Islet precursor cell (in vitro differentiated cells): ENCODE results near the gene CYP3A5.
"Not testable (repeated sequence)": the region's sequence is repeated elsewhere in the genome, so short reads cannot be mapped to it uniquely, and the experiment has no call there.

ENCODE experiments used
- DNase-seq: peaks from one replicate; pipeline ENCODE4 v3.0.0-alpha.2; 2018

CYP3A5 gene

DNA sequence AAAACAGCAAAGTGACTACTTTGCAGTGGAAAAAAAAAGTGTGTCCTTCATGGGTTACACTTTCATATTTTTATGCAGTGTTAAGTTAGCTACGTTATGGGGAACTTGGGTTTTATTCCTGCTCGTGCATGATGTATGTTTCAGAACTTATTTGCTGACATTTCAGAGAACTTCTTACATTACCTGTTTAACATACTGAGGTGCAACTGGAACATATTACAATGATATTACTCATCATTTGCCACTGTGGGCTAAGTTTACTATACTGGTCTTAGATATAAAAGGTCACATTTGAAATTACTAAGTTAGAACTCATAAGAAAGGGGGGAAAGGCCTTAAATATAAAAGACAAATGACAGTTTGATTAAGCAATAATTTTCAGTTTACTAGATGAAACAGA is 42.4 kb downstream of the CYP3A5 start:
- DNase-seq: not testable (repeated sequence)

- peak; percentile 70 for DNase-seq
Measured at GRCh38 chr7:99631295-99632109, 48.3 kb downstream of the CYP3A5 start.

GRCh38 chr7:99629643-99630042 is 50.2 kb downstream of the CYP3A5 start:
- DNase-seq: peak; percentile 51

DNA sequence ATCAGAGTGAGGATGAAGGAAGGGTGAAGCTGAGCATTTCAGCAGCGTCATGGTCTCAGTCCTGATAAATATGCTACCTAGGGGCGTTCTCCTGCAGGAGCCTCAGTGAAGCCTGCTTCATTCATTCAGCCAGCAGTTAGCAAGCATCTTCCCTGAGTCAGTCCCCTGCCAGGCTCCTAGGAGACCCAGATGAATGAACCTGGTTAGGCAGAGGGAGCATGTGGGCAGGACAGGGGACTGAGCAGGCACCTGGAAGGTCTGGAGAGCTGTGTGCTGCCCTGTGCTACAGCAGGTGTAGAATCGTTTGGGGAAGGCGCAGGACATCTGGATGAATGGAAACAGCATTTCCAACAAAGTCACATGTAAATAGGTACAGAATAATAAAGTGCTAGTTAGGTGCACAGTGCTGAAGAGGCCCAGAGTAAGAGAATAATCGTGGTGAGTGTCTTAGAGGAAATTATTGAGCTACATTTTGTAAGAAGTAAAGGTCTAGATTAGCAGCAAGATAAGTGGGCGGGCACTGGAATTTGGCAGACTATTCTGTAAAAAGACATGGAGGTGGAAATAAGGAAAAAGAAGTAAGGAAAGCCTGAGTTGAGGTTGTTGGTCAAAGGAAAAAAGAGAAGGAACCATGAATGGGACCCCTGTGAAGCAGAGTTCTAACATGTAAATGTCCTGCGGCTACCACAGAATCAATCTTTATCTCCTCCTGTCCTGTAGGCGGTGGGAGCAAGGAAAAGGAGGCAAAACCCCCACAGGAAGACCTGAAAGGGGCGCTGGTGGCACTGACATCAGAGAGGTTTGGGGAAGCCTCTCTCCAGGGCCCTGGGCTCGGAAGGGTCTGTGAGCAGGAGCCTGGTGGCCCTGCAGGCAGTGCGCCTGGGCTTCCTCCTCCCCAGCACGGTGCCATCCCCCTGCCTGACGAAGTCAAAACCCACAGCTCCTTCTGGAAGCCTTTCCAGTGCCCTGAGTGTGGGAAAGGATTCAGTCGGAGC is 51.0 kb downstream of the CYP3A5 start:
- DNase-seq: peak; percentile 44

GRCh38 chr7:99627513-99627912 is 52.3 kb downstream of the CYP3A5 start:
- no peak for DNase-seq

GRCh38 chr7:99626661-99627060 is 53.1 kb downstream of the CYP3A5 start:
- no peak for DNase-seq

DNA sequence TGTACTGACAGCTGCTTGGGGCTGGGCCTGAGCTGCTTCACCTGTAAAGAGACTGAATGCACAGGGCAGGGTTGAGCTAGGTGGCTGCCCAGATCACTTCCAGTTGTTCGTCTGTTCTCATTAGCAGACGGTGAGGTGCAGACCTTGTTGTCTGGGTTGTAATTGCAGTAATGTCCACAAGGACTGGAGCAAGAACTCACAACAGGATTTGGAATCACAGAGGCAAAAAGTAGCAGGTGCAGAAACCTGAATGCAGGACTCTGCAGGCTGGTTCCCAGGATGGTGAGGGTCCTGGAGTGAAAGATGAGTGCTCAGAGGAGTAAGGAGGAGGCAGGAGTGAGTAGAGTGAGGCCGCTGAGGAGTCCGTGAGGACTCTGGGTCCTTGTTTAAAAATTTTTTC is 53.8 kb downstream of the CYP3A5 start:
- peak; percentile 49 for DNase-seq

- peak; percentile 31 for DNase-seq
Measured at GRCh38 chr7:99625321-99625720, 54.5 kb downstream of the CYP3A5 start.

DNA sequence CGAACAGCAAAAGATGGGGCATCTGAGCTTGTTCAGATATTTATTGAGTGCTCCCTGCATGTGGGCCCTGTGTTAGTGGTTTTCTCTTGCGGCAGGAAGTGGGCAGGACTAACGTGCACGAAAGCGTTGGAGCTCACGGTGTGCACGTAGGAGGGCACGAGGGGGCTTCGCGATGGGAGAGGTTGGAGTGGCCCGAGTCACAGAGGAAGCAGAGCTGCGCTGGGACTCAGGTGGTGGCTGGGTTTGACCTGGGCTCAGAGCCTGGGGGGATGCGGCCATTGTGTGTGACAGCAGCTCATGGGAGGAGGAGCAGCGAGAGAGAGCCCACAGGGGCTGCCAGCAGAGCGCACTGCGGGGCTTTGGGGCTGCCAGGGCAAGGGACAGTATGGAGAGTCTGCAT is 55.3 kb downstream of the CYP3A5 start:
- DNase-seq: peak; percentile 39

DNA sequence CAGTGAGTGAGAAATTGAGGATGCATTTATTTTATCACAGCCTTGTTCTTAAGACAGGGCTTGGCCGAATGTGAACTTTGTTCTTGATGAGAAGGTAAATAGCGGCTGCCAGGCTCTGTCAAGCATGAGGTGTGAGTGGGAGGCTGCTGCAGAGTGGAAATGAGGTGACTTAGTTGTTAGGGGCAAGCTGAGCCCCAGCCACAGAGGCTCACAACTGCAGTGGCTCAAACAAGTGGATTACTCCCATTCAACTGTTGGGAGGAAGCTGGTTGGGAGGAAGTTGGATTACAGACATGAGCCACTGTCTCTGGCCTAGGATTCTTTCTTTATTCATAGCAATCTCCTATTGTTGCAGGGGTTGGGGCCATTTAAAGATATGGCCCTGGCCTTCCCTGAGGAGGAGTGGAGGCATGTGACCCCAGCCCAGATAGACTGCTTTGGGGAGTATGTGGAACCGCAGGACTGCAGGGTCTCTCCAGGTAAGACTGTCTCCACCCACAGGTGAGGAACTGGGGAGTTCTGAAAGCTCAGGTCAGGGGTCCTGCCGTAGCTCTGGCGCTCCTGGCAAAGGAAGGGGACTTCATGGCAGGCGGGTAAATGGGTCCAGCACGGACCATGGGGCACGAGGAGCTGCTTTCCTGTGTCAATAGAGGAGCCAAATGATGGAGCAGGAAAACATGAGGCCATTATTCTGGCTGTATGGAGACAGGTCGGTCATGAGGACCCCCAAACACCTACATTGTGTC is 55.9 kb downstream of the CYP3A5 start:
- DNase-seq: peak; percentile 29

DNA sequence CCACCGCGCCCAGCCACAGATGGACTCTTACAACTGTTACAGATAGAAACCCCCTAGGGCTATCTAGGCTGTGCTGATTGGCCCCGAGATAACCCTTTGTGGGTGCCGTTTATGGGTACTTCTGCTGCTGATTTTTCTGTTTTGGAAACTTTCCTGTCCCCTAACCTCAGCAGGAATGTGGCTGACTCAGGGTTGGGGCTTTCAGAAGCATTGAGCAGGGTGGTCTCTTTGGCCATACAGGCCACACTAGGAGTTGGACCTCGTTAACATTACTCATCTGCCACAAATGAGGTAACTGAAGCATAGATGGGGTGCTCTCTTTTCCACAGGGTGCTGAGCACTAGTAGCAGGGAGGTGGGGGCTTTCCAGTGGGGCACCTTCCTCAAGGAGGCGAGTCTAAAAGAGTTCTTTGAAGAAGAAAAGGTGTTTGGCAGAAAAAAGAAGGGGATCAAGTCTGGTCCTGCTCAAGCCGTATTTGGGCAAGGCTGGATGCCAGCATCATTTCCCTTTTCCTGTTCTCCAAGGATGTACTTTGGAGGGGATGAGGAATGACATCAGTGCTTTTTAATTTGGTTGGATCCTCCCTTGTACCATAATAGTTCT is 56.6 kb downstream of the CYP3A5 start:
- DNase-seq: peak; percentile 69

DNA sequence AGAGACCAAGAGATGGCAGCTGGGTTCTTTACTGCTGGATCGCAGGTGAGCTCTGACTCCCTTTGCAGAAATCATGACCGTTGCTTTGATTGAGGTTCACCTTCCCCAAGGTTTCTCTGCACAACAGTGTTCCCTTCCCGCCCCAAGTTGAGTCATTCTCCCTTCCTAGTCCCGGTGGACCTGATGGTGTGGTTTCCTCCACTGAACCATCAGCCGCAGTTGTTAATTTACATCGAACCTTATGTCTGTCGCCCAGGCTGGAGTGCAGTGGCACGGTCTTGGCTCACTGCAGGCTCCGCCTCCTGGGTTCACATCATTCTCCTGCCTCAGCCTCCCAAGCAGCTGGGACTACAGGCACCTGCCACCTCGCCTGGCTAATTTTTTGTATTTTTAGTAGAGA is 57.2 kb downstream of the CYP3A5 start:
- peak; percentile 45 for DNase-seq

GRCh38 chr7:99621271-99621670 is 58.5 kb downstream of the CYP3A5 start:
- peak; percentile 31 for DNase-seq

- peak; percentile 51 for DNase-seq
Measured at GRCh38 chr7:99619571-99620130, 60.1 kb downstream of the CYP3A5 start.

DNA sequence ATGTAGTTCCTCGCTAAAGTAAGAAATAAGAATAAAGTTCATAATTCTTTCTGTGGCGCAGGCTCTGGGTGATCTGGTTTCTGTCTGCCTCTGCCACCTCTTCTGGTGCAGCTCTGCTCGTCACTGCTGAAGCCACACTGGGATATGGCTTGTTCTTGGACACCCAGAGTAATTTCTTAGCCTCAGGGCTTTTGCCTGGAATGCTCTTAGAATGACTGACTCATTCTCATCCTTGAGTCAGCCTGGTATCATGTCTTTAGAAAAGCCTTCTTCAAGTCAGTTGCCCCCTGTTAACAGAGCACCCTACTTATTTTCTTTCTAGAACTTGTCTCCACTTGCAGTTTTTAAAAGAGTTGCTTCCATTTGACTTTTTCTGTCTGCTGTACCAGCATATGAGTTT is 61.1 kb downstream of the CYP3A5 start:
- DNase-seq: peak; percentile 96

- DNase-seq: no peak
Measured at GRCh38 chr7:99617192-99617781, 62.5 kb downstream of the CYP3A5 start.

GRCh38 chr7:99616359-99617191 is 63.2 kb downstream of the CYP3A5 start, which contains the start of gene ZSCAN25:
Gene ZSCAN25 (plus strand): TSS chr7:99616946. CDS start chr7:99619607, 2,661 bp downstream.
- DNase-seq: peak; percentile 97

- no peak for DNase-seq
Measured at GRCh38 chr7:99615989-99616358, 63.8 kb downstream of the CYP3A5 start.

DNA sequence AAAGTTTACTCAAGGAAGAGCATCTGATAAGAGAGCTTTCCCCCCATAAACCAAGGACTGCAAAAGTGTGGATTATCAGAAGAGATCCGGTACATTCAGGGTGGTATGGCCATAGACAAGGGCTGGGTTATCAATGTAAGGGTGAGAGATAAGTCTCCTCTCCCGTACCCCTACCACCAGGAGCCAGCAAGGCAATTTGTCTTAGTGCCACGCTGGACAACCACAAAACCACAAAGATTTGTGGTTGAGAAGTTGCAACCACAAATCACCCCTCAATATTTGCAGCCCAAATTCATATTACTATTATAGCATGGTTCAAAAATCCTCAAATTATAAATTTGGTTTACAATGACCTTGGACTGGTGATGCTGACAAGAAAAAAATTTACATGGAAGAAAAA is 65.3 kb downstream of the CYP3A5 start:
- DNase-seq: no peak

- DNase-seq: peak; percentile 35
Measured at GRCh38 chr7:99607548-99607947, 72.2 kb downstream of the CYP3A5 start.

DNA sequence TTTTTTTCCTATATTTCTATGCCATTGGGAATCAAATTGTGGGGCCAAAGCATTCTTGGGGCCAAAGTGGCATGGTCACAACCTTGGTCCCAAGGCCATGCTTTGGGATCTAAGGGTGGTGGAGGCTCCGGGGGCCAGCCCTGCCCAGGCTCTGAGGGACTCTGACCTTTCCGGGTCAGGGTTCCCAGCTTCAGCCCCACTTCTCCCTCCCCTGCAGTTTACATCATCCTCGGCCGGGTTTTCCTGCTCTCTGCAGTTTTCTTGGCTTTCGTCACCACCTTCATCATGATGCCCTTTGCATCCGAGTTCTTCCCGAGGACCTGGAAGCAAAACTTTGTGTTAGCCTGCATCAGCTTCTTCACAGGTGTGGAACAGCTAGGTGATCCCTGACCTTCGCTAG is 73.3 kb downstream of the CYP3A5 start:
- DNase-seq: no peak
